HG03521 (cell line): ENCODE data around the gene CERS6.
"Not testable (repeated sequence)": the region's sequence is repeated elsewhere in the genome, so short reads cannot be mapped to it uniquely, and the experiment has no call there.

ENCODE experiments used
- ATAC-seq: cut with Tn5 transposase; IDR thresholded peaks from one replicate; pipeline ENCODE4 v1.9.1; 2021; ENCODE audit warnings: mild to moderate bottlenecking, moderate library complexity; ENCODE audit not compliant: unreplicated experiment

The CERS6 gene

GRCh38 chr2:168466834-168467565, 10.9 kb downstream of the CERS6 start:
- no peak for ATAC-seq

GRCh38 chr2:168467729-168468128, 11.7 kb downstream of the CERS6 start:
- no peak for ATAC-seq

GRCh38 chr2:168468354-168468753, 12.3 kb downstream of the CERS6 start:
- ATAC-seq, result no peak

- peak; percentile 58 for ATAC-seq
Observed at GRCh38 chr2:168469281-168469988, 13.4 kb downstream of the CERS6 start.

- ATAC-seq, result peak; percentile 43
Observed at GRCh38 chr2:168470320-168471162, 14.5 kb downstream of the CERS6 start.

- no peak for ATAC-seq
Observed at GRCh38 chr2:168471163-168471475, 15.0 kb downstream of the CERS6 start.

GRCh38 chr2:168475636-168476035, 19.6 kb downstream of the CERS6 start:
- ATAC-seq, result no peak

- ATAC-seq, result no peak
Observed at GRCh38 chr2:168478206-168478605, 22.1 kb downstream of the CERS6 start.

- ATAC-seq, result no peak
Observed at GRCh38 chr2:168480356-168480755, 24.3 kb downstream of the CERS6 start.

GRCh38 chr2:168480825-168481585, 24.9 kb downstream of the CERS6 start:
- no peak for ATAC-seq

GRCh38 chr2:168482269-168482668, 26.2 kb downstream of the CERS6 start:
- ATAC-seq, result no peak

- no peak for ATAC-seq
Observed at GRCh38 chr2:168482952-168483831, 27.1 kb downstream of the CERS6 start.

- ATAC-seq, result no peak
Observed at GRCh38 chr2:168486477-168486876, 30.4 kb downstream of the CERS6 start.

GRCh38 chr2:168490015-168490874, 34.2 kb downstream of the CERS6 start:
- peak; percentile 89 for ATAC-seq

- ATAC-seq, result no peak
Observed at GRCh38 chr2:168490946-168491605, 35.0 kb downstream of the CERS6 start.

- ATAC-seq, result not testable (repeated sequence)
Observed at GRCh38 chr2:168491728-168492127, 35.7 kb downstream of the CERS6 start.

GRCh38 chr2:168493219-168493618, 37.1 kb downstream of the CERS6 start:
- not testable (repeated sequence) for ATAC-seq

GRCh38 chr2:168494190-168494711, 38.2 kb downstream of the CERS6 start:
- ATAC-seq, result no peak
